Measurements from ENCODE around the gene TMEM109.

The TMEM109 gene

GRCh38 chr11:60928563-60929001 lies 14.6 kb downstream of the TMEM109 start:
- DNase-seq: no peak

- DNase-seq: no peak
Observed at GRCh38 chr11:60929764-60930163, 15.8 kb downstream of the TMEM109 start.

DNA sequence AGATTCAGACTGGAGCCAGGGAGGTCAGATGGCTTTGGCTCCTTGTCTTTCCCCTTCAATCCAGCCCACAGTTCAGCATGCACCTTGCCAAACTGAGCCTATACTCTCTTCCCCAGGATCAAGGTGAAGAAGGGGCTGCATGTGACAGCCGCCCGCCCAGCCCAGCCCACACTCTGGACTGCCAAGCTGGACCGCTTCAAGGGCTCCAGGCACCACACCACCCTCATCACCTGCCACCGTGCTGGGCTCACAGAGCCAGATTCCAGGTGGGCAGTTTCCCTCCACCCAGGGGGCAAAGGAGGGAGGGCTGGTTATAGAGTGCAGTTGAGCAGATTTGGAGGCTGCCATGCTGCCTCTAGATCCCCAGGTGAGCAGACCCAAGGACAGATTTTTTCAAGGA lies 16.4 kb downstream of the TMEM109 start:
- DNase-seq: no peak

GRCh38 chr11:60931917-60932316 lies 18.0 kb downstream of the TMEM109 start:
- no peak for DNase-seq

- DNase-seq: no peak
Observed at GRCh38 chr11:60932605-60933356, 18.8 kb downstream of the TMEM109 start.

DNA sequence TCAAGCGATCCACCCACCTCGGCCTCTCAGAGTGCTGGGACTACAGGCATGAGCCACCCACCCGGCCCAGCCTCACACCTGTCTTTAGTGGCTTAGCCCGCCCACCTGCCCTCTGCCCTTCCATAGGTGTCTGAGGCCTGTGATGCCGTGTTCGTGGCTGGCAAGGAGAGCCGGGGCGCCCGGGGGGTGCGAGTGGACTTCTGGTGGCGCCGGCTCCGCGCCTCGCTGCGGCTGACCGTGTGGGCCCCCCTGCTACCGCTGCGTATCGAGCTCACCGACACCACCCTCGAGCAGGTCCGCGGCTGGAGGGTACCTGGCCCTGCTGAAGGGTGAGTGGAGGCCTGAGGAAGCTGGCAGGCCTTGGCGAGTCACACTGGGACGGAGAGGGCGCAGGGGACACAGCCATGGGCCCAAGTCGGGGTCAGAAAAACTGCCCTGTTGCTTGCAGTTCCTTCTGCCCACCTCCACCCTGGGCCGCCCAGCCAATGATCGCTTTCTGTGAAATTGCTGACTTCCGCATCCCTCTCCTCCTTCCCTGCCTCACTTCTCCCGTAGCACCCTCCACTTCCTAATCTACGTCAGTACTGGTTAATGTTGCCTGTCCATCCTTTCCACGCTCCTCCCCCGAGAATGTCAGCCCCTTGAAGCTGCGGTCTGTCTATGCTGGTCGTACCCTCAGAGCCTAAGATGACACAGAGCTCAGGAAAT lies 19.6 kb downstream of the TMEM109 start:
- DNase-seq: no peak

DNA sequence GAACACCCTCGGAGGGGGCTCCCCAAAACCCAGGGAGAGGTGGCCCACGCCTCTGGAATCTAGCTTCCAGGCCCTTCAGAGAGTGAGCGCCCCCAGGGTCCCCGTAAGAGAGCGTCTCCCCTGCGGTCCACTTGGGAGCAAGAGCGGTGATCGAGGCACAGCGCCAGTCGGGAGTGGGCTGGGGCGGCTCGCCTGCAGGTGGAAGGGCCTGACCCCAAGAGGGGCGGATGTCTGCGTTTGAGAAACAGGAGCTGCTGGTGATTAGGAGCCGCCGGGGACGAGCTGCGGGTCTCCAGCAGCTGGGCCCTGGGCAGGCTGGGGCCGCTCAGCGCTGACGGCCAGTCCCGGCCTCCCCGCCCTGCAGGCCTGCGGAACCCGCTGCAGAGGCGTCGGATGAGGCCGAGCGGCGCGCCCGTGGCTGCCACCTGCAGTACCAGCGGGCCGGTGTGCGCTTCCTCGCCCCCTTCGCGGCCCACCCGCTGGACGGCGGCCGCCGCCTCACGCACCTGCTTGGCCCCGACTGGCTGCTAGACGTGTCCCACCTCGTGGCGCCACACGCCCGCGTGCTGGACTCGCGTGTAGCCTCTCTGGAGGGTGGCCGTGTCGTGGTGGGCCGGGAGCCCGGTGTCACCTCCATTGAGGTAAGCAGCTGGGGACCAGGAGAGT lies 20.3 kb downstream of the TMEM109 start:
- DNase-seq: no peak

- no peak for DNase-seq
Observed at GRCh38 chr11:60934790-60935605, 21.0 kb downstream of the TMEM109 start.

GRCh38 chr11:60935676-60936442 lies 21.9 kb downstream of the TMEM109 start:
- DNase-seq: no peak

DNA sequence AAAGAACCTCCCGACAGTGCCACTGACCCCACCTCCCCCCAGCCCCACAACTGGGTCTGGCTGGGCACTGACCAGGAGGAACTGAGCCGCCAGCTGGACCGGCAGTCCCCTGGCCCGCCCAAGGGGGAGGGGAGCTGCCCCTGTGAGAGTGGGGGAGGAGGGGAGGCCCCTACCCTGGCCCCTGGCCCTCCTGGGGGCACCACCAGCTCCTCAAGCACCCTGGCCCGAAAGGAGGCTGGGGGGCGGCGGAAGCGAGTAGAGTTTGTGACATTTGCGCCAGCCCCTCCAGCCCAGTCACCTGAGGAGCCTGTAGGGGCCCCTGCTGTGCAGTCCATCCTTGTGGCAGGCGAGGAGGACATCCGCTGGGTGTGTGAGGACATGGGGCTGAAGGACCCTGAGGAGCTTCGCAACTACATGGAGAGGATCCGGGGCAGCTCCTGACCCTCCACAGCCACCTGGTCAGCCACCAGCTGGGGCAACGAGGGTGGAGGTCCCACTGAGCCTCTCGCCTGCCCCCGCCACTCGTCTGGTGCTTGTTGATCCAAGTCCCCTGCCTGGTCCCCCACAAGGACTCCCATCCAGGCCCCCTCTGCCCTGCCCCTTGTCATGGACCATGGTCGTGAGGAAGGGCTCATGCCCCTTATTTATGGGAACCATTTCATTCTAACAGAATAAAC lies 22.6 kb downstream of the TMEM109 start:
- DNase-seq: no peak

- DNase-seq: no peak
Observed at GRCh38 chr11:60937144-60937527, 23.2 kb downstream of the TMEM109 start.

DNA sequence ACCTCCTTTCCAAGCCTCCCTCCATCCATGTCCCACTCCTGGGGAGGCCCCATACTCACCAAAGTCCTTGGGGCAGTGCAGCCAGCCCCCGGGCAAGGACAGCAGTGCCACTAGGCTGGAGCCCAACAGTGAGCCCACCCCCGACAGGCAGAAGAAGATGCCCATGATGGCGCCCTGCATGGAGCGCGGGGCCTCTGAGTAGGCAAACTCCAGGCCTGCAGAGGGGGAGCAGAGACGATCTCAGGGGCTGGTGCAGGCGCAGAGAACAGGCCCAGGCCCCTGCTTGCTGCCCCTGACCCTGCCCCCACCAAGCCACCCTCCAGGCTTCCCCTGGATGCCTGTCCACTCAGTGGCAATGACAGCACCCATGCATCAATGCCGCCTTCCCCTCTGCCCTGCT lies 23.9 kb downstream of the TMEM109 start:
- no peak for DNase-seq

DNA sequence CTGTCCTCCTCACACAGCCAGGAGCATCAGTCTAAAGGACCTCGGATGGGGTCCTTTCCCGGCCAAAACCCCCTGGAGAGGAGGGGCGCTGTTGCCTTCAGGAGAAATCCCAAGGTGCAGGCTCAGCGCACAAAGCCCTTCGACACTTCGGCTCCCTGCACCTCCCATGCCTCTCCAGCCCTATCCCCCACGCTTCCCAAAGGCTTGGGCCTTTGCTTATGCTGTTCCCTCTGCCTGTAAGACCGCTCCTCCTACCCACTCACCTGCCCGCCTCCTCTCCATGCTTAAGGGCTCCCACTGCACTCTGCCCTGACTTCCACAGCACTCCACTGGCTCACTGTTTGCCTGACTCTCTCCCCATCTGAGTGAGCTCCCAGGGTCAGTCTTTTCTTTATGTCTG lies 24.5 kb downstream of the TMEM109 start:
- DNase-seq: no peak

DNA sequence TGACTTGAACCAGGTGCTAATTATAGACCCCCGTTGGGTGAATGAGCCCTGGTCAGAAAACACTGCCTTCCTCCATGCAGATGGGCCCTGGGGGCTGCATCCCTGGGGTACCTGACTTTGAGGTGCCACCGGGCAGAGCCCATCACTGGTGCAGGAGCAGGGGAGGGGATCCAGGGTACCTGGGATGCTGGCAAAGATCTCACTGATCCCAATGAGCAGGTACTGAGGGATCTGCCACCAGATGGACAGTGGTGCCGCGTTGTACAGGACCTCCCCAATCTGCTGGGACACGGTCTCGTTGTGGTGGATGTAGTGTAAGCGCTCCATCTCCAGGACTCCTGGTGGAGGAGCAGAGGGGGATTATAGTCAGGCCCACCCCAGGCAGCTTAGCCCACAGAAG lies 25.3 kb downstream of the TMEM109 start:
- DNase-seq: no peak

- DNase-seq: no peak
Observed at GRCh38 chr11:60939855-60940254, 25.9 kb downstream of the TMEM109 start.

DNA sequence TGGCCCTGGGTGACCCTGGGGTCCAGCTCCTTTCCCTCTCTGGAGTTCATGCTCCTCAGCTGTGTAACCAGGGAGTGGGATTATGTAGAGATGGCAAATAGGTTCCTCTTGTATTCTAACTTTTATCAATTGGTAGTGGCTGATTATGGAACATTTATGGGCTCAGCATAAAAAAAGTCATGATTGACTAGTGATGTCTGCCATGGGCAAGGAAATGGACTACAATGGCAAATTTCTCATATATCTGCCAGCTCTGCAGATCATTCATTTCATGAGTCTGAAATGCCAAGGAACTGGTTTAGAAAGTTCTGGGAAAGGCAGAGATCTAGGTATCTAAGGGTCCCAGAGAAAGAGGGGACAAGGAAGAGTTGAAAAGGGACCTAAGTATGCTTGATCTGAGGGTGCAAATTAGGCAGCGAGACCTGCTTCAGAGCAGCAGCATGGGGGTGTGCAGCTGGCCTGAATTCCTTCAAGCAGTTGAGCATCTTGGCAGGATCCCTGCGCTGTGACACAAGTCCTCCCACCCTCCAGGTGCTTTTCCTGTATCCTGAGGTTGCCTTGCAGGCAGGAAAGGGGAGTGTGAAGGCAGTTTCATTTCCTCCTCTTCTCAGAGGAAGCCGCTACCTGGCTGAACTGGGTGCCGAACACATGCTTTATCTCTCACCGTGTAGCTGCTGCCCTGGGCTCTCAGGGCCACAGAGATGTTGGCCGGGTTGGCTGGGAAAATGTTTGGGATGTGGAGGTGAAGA lies 27.6 kb downstream of the TMEM109 start:
- no peak for DNase-seq

DNA sequence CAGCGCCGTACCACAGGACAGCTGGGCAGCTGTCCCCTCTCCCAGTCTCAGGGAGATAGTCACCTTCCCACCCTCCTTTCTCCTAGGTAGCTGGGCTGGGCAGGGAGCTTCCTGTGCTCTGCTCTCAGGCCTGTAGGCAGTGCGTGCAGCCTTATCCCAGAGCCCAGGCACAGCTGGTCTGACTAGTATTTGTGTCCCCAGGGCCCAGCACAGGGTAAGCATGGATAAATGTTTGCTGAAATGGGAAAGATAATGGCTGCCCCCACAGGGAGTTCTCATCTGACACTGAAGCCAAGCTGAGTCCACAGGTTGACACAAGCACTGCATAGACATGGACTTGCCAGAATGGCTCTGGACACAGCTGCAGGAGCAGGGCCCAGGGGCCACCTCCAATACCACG lies 28.3 kb downstream of the TMEM109 start:
- no peak for DNase-seq

DNA sequence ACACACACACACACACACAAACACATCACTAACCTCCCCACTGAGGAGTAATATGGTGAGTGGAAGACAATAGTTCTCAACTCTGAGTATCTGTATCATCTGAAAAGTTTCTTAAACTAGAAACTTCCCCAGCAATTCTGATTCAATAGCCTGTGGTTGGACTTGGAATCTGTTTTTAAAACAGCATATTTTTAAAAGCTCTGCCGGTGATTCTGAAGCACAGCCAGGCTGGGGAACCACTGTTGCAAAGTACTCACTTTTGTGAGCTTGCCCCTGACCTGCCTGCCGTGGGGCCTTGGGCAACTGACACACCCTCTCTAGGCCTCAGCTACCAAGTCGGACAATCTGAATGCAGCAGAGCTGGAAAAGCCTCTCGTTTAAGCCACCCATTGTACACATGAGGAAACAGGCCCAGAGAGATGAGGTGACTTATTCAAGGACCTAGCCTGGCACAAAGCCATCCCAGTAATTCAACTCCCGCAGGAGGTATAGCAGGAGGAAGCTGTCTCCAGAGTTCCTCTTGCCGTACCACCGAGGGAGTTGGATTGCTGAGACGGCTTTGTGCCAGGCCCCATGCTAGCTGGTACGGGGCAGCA lies 29.1 kb downstream of the TMEM109 start:
- DNase-seq: no peak

DNA sequence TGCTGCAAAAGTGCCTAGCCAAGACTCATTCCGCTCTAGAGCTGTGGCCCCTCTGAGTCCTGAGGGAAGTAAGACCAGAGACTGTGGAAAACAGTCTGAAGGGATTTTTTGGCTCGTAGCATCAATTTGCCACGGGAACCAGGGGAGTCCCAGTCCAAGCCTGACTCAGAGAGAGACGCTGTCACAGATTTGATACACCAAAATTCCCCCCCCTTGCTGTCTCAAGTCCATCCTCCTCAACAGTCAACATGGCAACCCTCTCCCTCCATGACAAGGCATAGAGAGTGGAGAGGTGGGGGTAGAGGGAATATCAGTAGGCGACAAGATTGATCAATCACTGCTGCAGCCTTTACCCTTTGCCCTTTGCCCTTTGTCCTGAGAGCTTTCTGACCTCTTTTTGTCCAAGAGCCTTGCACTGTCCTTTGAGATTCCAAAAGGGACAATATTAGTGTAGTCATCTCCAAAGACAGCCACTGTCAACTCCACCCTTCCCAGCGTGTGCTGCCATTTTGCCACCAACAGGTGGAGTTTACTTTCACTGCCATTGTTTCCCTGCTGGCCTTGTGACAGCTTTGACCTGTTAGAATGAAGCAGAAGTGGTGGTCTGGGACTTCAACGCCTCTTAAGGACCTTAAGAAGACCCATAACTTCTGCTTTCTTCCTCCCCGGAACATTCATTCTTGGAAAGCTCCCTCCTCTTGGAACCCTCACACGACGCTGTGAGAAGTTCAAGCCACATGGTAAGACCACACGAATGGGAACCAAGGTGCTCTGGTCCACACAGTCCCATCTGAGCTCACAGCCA lies 30.7 kb downstream of the TMEM109 start:
- no peak for DNase-seq

DNA sequence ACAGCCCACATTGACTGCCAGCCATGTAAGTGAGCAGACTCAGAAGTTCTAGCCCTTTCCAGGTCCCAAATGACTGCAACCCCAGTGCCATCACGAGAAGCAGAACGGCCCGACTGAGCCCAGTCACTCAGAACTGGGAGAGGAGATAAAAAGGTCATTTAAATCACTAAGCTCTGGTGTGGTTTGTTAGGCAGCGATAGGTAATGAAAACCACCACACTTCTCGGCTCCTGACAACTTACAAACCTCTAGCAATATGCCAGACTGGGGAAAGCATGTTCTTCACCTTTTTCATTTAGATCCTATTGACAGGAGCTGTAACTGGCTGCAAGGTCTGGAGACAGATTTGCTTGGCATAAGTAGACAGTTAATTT lies 31.3 kb downstream of the TMEM109 start:
- no peak for DNase-seq
